Measurements from ENCODE around the gene CEP131.

Gene CEP131

DNA sequence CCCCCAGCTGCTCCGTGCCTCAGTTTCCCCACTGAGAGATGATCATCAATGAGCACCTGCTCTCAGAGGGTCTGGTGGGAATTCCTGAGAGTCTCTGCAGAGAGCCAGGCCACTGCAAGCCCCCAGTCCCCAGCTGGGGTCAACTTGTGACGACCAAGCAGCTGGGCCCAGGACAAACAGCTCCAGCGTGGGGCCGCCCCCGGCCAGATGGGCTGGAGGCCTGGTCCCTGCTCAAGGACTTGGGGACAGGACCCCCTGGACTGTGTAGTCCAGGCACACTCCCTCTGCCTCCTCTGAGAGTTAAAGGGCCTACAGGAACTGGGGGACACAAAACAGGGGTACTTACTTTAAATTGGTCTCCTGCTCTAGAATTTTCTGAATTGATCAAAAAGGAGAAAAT is 40.2 kb downstream of the CEP131 start:
- DNase-seq, result no peak

DNA sequence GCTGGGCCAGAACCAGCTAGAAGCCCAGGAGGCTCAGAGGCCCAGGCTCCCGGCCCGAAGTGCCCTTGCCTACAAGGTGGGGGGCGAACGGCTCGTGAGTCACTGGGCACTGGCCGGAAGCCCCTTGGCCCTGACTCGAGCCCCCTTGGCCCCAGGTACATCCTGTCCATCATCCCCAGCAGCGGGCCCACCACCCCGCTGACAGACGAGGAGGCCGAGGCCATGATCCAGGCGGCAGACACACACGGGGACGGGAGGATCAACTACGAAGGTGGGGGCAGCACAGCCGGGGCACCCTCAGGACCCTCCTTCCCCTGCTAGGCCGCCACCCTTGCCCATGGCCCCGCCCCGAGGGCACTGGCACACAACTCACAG is 41.0 kb downstream of the CEP131 start:
- DNase-seq, result no peak

DNA sequence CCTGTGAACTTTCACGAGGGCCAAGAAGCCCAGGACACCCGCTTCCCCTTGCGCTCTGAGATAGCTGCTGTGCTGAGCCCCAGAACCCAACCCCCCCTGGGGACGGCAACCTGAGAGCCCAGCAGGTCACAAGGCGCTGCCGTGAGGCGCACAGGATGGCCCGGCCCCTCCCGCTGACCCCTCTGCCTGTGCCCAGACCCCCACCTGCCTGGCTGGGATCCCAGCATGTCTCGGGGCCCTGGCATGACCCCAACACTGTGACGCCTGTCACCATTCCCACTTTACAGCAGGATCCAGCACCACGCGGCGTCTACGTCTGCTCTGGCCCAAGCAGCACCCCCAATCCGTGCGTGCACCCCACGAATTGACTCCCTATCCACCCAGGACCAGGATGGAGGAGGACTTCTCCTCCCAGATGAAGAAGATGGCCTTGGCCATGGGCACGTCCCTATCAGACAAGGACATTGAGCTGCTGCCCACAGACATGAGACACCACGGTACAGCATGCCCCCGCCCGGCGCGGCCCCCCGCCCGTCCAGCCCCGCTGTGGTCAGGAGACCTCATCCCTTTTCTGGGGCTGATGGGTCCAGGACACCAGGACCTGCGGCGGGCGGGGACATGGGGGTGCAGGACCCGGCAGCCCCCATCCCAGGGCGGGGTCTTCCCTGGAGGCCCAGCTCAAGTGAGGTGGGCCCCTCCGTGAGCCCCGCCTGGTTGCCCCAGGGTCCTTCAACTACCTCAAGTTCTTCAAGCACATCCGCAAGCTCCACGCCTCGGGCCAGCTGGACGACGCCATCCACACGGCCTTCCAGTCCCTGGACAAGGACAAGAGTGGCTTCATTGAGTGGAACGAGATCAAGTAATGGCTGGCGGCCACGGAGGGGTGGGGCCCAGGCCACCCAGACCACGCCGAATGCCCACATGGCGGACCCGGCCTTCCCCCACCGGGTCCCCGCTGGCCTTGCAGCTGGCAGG is 41.6 kb downstream of the CEP131 start:
- no peak for DNase-seq

DNA sequence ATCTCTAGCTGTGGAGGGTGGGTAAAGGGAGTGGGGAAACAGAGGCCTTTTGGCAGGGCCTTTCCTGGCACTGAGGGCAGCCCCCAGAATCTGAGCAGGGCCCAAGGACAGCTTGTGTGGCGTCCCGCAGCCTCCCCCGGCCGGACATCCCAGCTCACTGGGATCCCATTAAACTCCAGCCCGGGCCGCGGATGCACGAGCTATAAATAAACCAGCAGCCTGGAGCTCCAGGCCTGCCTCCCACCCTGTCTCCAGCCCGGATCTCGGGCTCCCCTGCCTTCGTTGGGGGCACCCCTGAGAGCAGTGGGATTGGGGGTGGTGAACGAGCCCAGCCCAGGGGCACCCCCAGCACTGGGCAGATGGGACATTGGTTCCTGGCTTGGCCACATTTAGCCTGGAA is 42.9 kb downstream of the CEP131 start:
- no peak for DNase-seq

DNA sequence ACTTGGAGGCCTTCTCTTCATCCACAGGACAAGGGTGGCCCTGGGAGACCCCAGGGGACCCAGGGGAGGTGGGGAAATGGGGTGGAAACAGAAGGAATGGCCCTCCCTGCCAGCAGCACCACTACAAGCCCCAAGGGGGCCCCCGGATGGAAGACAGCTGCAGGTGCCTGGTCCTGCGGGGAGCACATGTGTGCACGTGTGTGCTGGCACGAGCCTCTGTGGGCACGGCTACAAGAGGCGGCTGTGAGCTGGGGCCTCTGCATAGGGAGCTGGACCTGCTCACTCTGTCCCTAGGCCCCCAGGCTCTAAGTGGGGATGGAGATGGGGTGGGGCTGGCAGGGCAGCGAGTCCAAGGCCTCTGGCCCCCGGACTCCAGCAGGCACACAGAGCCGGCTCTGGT is 43.5 kb downstream of the CEP131 start:
- no peak for DNase-seq

DNA sequence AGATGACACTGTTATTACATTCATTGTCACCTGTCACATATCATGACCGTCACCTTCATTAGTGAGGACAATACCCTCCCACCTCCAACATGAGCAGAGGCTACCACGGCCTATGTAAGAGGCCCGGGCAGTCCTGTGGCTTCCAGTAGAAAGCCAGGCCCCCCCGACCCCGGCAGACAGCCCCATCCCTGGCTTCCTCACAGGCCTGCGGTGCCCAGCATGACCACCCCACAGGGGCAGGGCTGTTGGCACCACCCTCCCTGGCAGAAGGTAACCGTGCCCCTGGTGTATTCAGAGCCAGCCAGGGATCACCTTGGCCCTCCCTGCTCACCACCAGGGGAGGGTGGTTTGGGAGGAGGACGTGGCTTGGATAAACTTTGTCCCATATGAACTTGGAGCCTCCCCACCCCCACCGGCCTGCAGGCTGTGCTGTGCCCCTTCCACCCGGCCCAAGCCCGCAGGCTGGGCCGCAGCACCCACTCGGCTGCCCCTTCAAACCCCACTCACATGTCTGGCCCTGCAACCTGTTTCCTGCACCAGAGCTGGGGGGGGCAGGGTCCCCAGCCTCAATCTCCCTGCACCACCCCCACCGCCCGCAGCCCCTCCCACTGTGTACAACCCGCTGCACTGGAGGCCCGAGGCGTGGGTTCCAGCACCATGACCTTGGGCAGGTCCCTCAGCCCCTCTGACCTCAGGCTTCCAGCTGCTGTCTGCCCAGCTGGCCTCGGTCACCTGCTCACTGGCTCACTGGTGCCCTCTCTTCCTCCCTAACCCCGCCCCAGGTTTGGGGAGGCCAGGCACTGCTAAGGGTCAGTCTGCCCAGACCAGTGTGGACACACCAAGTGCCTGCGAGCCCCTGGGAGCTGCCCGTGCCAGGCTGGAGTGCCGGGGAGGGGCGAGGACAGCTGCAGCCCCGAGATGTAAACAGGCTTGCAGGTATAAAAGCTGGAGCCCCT is 44.4 kb downstream of the CEP131 start:
- no peak for DNase-seq

DNA sequence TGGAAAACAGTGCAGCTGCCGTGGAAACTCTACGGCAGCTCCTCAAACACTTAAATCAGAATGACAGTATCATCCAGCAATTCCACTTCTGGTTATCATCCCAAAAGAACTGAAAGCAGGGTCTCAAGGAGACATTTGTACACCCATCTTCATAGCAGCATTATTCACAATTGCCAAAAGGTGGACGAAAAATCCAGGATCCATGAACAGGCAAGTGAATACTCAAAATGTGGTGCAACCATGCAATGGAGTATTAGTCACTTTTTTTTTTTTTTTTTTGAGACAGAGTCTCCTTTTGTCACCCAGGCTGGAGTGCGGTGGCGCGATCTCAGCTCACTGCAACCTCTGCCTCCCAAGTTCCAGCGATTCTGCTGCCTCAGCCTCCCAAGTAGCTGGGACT is 46.1 kb downstream of the CEP131 start:
- DNase-seq, result no peak

DNA sequence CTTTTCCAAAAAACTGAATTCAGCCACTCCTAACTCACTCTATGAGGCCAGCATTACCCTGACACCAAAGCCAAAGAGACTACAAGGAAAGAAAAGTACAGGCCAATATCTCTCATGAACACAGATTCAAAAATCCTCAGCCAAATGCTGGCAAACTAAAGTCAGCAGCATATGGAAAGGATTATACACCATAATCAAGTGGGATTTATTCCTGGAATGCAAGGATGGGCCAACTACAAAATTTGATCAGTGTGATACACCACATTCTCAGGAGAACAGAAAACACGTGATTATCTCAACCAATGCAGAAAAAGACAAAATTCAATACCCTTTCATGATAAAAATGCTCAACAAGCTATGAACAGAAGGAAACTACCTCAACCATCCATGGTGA is 49.0 kb downstream of the CEP131 start:
- no peak for DNase-seq

DNA sequence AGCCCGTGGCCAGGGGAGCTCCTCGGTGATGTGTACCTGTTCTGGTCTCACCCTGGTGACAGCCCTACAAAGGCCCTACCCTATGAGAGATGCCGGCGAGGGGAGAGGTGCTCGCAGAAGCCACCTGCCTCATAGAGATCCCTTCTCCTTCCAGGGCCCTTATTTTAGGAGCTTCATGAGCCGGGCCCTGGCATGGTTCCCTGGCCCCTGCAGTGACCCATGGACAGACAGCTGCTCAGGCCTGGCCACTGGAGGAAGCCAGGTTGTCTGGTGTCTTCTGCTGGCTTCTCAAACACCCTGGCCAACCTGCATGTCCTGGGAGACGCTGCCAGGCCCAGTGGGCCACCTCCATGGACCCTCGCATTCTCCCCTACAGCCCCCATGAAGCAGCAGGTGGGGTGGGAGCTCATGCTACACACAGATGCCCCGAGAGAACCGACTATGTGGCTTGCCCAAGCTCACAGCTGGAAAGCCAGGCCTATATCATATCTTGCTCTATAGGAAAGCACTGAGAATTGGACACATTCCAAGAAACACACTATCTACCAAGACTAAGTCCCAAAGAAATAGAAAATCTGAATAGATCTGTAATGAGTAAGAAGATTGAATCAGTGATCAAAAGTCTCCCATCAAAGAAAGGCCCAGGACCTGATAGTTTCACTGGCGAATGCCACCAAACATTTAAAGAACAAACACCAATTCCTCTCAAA is 49.6 kb downstream of the CEP131 start:
- DNase-seq, result no peak

DNA sequence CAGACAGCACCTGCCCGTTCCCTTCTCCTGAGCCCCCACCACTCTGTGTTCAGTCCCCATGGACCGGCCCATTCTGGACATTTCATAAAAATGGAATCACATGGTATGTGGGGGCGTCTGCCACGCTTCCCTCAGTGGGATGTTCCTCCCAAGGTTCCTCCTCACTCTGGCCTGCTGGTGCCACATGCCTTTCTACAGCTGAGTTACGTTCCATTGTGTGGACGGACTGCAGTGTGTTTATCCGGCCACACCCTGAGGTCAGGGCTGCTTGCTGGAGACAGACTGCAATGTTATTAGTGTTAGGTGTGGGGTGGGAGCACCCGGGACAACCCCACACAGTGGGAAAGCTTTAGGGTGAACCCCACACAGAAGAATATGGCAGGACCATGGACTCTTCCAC is 50.8 kb downstream of the CEP131 start:
- no peak for DNase-seq

DNA sequence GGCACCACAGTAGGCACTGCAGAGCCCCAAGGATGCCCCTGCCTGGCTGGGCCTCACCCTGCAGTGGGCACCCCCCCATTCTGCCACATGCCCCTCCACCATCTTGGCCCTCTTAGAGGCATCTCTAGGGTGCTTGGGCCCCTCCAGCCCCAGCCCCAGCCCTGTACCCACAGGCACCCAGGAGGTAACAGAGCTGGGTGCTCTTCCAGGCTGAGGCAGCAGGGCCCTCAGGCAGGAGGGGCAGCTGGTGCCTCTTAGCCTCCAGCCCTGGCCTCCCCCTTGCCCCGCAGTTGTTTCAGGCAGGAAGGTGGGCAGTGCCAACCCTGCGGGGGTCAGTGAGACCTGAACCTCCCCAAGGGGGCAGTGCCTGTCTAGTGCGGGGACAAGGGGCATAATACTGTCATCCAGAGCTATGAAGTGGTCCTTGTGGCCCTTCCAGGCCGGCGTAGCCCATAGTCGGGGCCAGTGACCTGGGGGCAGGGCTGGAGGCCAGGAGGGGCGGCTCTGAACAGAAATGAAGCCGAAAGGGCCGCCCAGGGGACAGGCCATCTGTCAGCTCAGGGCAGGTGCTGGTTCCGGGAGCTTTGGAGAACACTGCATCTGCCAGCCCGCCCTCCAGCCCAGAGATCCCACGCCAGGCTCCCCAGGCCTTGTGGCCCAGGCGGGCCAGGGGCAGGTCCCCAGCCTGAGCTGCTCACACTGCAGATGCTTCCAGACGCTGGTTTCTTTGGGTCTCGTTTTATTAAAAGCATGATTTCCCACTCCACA is 51.9 kb downstream of the CEP131 start:
- DNase-seq, result no peak

DNA sequence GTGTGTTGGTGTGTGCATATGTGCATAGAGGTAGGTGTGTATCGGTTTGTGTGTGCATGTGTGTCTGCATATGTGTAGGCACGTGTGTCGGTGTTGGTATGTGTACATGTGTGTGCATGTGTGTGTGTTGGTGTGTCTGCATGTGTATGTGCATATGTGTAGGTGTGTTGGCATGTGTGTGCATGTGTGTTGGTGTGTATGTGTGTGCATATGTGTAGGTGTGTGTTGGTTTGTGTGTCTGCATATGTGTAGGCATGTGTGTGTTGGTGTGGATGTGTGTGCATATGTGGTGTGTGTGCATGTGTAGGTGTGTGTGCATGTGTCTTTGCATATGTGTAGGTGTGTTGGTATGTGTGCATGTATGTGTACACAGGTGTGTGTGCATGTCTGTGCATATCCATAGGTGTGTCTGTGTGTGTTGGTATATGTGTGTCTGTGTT is 52.9 kb downstream of the CEP131 start:
- no peak for DNase-seq

DNA sequence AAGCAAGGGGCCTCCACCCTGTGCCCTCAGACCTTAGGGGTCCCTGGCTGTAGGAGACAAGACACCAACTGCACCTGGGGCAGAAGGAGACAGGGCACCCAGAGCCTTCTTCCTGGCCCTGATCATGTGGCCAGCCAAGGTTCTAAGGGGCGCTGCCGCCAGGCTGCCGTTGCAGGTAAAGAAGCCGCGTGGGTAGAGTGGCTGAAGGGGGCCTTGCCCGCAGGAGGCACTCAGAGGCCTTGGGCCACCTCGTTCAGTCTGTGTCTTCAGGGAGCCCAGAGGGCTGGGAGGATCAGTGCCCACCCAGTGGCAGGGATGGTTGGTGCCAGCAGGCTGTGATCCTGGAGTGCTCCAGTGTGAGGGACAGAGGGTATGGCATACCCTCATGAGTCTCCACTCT is 55.1 kb downstream of the CEP131 start:
- no peak for DNase-seq

DNA sequence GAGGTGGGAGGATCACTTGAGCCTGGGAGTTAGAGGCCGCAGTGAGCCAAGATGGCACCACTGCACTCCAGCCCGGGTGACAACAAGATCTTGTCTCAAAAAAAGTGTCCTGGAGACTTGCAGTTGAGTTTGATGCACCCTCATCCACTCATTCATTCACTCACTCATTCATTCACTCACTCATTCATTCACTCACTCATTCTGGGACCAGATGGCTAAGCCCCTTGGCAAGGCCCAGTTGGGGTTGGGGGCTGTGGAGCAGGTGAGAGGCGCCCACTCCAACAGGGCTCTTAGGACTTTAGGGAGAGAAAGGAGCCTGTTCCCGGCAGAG is 55.6 kb downstream of the CEP131 start:
- DNase-seq, result no peak

DNA sequence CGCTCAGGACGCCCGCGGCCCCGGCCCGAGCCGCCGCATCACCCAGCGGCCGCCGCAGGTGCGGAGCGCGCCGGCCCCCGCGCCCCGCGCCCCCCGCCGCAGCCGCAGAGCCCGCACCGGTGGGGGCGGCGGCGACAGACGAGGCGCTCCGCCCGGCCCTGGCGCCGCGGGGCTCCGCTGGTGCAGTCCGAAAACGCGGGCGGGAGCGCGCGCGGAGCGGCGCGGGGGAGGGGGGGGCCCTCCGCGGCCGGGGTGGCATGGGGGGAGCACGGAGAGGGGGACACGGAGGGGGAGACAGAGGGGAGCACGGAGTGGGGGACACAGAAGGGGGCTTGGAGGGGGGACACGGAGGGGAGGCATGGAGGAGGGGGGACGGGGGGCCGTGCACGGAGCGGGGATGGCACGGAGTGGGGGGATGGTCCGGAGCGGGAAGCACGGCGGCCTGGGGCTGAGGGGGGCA is 56.7 kb downstream of the CEP131 start, which contains the start of gene AATK:
Gene AATK, minus strand, starts transcription at position 189 of the 460 bp plus-strand sequence. CDS start 229 bp downstream, outside the sequence.
- no peak for DNase-seq

DNA sequence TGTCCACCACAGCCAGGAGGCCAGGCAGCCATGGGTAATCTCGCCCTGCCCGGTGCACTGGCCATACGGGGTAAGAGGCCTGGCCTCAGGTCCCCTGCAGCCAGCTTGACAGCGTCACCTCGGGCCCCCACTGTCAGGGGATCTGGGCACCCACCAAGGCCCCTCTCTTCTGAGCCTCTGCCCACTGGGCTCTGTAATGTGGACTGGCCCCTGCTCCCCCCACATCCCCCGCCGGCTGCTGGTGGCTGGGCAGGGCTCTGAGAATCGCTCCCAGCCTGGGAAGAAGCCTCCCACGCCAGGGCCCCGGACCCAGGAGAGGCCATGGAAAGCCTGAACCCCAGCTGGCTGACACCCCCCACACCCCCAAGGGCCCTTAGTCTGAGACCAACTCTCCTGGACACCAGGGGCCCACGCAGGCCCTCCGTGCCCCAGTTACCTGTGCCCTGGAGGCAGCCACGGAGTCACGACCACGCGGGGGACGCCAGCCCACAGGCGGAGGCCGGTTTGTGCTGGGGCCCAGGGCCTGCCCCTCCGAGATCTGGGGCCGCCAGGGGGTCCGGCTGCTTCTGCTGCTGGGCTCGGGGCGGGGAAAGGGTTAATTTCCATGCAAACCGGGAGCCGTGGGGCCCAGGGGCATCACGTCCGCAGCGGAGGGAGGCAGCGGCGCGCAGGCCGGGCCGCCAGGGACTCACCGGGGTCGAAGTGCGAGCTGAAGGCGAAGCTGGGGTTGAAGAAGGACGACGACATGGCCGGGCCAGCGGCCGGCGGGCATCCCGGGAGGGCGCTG is 57.3 kb downstream of the CEP131 start, which contains the start of gene PVALEF:
Gene PVALEF, plus strand, starts transcription at position 262 of the 787 bp plus-strand sequence. CDS start 15,720 bp downstream, outside the sequence.
- DNase-seq, result no peak

DNA sequence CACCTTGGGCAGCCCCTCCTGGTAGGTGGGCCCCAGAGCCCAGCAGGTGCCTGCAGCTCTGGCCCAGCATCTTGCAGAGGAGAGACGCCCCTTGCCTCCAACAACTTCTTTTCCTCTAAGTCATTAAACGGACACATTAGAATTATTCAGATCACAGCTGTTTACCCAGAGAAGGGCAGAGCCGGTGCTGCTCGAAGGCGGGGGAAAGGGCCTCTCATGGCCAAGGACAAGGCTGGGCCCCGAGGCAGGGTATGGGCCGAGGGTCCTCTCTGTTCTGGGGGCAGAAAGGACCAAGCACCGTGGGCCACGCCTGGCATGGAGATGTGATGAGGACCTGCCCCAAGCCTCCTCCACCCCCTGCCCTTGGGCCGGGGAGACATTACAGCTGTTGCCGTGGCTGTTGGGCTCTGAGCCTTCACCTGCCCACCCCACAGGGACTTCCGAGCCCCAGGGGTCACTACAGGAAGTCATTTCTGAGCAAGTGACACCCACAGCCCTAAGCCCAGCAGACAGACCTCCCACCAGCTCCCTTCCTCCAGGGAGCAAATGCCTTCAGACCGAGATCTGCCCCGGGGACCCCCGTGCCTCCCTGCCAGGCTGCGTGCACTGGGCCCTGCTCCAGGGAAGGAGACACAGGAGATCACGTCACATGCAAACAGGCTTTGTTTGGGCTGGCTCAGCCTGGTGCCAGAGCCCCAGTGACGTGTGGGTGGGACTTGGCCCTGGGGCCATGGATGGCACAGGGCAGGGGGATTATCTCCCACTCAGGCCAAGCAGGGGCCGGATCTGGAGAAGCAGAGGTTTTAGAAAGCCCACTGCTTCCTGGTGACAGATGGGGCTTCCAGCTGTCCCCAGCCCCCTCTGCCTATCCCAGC is 58.2 kb downstream of the CEP131 start:
- no peak for DNase-seq

DNA sequence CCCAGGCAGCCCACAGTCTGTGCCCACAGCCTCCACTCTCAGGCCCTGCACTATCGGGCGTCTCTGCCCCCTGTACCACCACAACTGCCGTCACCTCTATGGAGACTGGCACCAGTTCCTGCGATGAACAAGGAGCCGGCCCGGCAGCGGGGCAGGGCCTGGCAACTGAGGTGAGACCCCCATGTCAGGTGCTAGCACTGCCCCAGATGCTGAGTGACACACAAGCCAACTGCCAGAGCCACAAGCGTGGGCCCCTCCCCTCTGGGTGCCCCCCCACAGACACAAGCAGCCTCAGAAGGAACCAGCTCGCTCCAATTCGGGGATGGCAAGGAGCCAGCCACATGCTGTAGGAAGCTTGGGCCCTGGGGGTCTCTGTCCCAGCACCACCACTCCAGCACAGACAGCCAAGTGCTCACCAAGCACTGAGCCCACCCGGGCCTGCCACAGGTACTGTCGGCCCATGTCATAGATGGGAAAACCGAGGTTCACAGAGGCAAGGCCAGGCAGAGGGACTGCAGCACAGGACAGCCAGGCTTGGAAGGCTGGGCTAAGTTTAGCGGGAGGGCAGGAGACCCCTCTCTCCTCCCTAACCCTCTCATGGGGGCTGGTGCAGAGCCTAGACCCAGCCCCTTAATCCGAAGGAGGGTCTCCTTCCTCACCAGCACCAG is 58.9 kb downstream of the CEP131 start:
- no peak for DNase-seq

DNA sequence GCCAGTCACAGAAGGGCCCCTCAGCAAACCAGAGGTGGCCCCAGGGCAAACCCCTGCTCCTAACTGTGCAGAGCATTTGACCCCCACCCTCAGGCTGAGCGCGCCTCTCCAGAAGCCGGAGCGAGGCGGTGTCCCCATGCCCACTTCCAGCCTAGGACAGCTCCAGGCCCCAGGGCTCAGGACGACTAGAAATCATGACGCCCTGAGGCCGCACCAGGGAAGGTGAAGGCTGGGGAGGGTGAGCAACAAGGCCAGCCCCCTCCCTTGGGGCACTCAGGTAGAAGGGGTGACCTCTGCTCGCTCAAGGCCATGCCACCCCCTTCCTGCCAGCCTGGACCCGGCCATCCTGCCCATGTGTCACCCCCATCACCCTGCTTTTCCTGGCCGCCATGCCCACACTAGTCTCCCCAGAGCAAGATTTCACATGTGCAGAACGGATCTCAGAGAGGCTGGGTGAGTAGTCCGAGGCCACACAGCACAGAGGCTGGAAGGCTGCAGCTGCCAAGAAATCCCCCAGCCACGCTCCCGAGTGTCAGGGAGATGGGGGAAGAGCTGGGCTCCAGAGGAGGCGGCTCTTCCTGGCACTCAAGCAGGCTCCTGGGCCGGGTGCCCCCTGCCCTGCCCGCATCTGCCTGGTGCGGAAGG is 59.6 kb downstream of the CEP131 start:
- DNase-seq, result no peak

Measured in bone marrow (tissue), 2 donors.